ENCODE data around the gene BARHL1.

Gene BARHL1

GRCh38 chr9:132631280-132631679 lies 48.9 kb downstream of the BARHL1 start:
- POLR2A ChIA-PET = no interaction called here

DNA sequence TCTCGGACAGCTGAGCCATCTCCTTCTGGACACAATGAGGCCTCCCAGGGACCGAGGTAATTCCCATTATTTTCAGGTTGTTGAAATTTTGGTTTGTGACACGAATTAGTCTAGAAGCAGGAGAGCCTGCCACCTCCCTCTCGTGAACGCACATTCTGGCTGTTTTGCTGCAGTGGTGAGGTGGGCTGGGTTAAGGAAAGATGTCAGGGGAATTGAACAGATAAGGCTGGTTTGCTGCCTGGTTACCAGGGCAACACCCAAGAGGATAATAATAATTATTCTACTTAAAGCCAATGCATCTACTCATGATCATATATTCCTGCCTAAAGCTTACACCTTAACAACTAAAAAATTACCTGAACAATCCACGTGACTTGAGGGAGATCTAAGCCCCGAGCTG lies 49.3 kb downstream of the BARHL1 start:
- CTCF ChIA-PET = no interaction called here
- no peak for DNase-seq (ENCODE audit: low read depth, low spot score)
- no peak for TF ChIP-seq CTCF (IDR thresholded peaks at IDR 0.05; ENCODE audit: insufficient read depth, low read length, missing control alignments)
- POLR2A ChIA-PET = interaction anchor here (1.2 kb wide), 1 partner anchor 38 kb away, joined by 3 read pairs; the partner anchor contains the start of gene DDX31
- H3K4me3 ChIP-seq (ENCODE audit: low read depth, low read length) = no peak overlapping the region

More at GRCh38 chr9:132631280-132631679, 48.9 kb downstream of the BARHL1 start:
- TF ChIP-seq CTCF (IDR thresholded peaks at IDR 0.05; ENCODE audit: insufficient read depth, low read length, missing control alignments) = peak; percentile 6
- CTCF ChIA-PET = interaction anchor here (0.7 kb wide), 1 partner anchor 16 kb away, joined by 3 read pairs; no protein-coding TSS in a partner anchor
- no peak overlapping the region for H3K4me3 ChIP-seq (ENCODE audit: low read depth, low read length)
- DNase-seq (ENCODE audit: low read depth, low spot score) = no peak

GRCh38 chr9:132632413-132633129 lies 50.2 kb downstream of the BARHL1 start:
- DNase-seq (ENCODE audit: low read depth, low spot score) = no peak
- ChIA-PET POLR2A (interaction anchor here (1.2 kb wide), 1 partner anchor 37 kb away, joined by 3 read pairs; the partner anchor contains the start of gene DDX31), CTCF (interaction anchor here (2.1 kb wide), 1 partner anchor 12 kb away, joined by 9 read pairs; no protein-coding TSS in a partner anchor)
- no peak for TF ChIP-seq CTCF (IDR thresholded peaks at IDR 0.05; ENCODE audit: insufficient read depth, low read length, missing control alignments)
- H3K4me3 ChIP-seq (ENCODE audit: low read depth, low read length) = no peak overlapping the region

- no peak for TF ChIP-seq CTCF (IDR thresholded peaks at IDR 0.05; ENCODE audit: insufficient read depth, low read length, missing control alignments)
- no peak overlapping the region for H3K4me3 ChIP-seq (ENCODE audit: low read depth, low read length)
- DNase-seq (ENCODE audit: low read depth, low spot score) = no peak
- ChIA-PET POLR2A (no interaction called here), CTCF (no interaction called here)
Measured at GRCh38 chr9:132634327-132634726, 51.9 kb downstream of the BARHL1 start.

GRCh38 chr9:132637351-132637750 lies 54.9 kb downstream of the BARHL1 start:
- CTCF ChIA-PET = interaction anchor here (1.2 kb wide), 1 partner anchor 14 kb away, joined by 3 read pairs; no protein-coding TSS in a partner anchor
- TF ChIP-seq CTCF (IDR thresholded peaks at IDR 0.05; ENCODE audit: insufficient read depth, low read length, missing control alignments) = no peak
- POLR2A ChIA-PET = no interaction called here
- no peak for DNase-seq (ENCODE audit: low read depth, low spot score)
- H3K4me3 ChIP-seq (ENCODE audit: low read depth, low read length) = no peak overlapping the region

DNA sequence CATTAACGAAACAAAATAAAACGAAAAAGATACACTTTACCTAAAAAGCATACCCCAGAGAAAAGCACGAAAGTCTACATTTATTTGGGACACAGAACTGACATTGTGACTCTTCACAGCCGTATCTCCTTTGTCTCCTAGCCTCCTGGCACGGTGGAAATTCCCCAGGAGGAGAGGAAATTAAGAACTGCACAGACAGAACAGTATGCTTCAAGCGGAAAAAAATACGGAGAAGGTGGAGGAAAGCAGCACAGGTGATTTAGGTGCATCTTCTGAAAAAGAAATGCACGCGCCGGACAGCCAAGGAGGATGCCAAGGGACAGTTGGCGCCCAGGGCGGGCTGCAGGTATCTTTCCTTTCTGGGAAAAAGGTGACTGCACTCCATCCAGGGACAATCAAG lies 55.4 kb downstream of the BARHL1 start:
- POLR2A ChIA-PET = no interaction called here
- DNase-seq (ENCODE audit: low read depth, low spot score) = no peak
- TF ChIP-seq CTCF (IDR thresholded peaks at IDR 0.05; ENCODE audit: insufficient read depth, low read length, missing control alignments) = no peak
- CTCF ChIA-PET = interaction anchor here (1.2 kb wide), 1 partner anchor 14 kb away, joined by 3 read pairs; no protein-coding TSS in a partner anchor
- no peak overlapping the region for H3K4me3 ChIP-seq (ENCODE audit: low read depth, low read length)
